ENCODE data around the gene CDX4.
A peak's percentile ranks its signal among the peaks of the same experiment; 100 is the strongest.
"Not testable (repeated sequence)": the region's sequence is repeated elsewhere in the genome, so short reads cannot be mapped to it uniquely, and the experiment has no call there.

The CDX4 gene, protein sequence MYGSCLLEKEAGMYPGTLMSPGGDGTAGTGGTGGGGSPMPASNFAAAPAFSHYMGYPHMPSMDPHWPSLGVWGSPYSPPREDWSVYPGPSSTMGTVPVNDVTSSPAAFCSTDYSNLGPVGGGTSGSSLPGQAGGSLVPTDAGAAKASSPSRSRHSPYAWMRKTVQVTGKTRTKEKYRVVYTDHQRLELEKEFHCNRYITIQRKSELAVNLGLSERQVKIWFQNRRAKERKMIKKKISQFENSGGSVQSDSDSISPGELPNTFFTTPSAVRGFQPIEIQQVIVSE

DNA sequence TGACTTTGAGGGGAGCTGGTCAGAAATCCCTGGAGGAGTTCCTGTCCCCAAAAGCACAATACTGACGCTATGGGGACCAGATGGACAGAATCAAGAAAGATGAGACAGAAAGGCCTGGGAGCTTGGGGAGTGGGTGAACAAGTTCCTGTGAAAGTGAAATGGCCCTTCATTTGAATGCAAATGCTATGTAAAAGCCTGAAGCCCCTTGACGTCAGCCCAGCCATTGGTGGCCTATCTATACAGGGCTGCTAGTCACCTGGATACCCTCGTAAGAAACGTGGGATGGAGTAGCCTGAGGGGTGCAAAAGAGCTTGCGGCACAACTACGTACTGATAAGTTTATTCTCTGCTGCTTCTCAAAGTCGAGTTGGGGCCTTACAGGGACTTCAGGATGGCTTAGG, at the start of gene CDX4:
Gene CDX4 (plus strand): TSS at position 223 of the 400 bp plus-strand sequence. CDS start 201 bp downstream, outside the sequence.
- DNase-seq (ENCODE audit: low spot score) = no peak

DNA sequence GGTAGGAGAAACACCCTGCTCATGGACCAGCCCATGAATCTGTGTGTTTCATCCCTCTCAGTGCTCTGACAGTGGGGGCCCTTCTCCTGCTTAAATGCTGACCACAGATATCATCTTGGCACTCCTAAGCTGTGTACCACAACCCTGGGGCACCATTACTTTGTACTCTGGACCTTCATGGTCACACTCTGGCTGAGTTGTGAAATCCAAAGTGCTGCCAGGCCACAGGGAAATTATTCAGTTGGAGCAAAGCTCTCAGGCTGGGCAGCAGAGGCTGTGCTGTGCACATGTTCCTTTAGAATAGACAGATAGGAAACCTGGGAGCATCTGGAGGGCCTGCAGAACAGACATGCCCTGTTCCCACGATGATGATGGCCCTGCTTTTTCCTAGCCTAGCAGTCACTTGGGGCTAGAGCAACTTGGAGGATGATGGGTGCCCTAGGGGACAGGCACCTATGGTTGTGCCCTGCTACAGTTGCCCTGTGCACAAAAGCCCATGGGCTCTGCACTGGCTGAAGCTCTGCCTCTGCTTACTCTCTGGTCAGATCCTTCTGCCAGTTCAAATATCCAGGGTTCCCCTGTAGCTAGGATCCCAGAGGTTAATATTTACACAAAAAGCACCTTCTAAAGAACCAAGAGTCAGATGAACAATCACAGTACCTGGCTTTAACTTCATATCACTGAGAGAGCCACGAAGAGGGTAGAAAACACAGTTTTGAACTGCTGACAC, 48.5 kb upstream of the CDX4 start:
- DNase-seq (ENCODE audit: low spot score) = no peak

DNA sequence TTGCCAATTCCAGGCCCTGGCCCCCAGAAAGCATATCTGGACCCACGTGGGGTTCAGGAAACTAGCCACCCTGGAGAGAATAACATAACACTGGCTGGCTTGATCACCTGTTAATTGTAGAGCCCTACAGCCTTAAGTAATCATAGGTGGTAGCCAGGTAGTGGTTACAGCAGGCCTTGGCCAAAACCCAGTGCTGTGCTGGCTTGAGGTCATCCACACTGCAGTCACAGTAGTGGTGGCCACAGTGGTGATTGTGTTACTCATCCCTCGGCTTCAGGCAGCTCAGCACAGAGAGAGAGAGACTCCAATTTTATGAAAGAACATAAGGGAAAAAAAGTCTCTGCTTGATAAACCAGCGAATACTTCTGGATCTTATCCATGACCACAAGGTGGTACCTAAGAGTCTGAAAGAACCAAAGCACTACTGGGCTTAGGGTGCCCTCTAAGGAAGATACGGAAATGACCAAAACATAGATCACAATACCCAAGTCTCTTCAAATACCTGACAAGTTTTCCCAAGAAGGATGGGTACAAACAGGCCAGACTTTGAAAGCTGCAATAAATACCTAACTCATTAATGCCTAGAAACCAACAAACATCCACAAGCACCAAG, 46.6 kb upstream of the CDX4 start:
- no peak for DNase-seq (ENCODE audit: low spot score)

DNA sequence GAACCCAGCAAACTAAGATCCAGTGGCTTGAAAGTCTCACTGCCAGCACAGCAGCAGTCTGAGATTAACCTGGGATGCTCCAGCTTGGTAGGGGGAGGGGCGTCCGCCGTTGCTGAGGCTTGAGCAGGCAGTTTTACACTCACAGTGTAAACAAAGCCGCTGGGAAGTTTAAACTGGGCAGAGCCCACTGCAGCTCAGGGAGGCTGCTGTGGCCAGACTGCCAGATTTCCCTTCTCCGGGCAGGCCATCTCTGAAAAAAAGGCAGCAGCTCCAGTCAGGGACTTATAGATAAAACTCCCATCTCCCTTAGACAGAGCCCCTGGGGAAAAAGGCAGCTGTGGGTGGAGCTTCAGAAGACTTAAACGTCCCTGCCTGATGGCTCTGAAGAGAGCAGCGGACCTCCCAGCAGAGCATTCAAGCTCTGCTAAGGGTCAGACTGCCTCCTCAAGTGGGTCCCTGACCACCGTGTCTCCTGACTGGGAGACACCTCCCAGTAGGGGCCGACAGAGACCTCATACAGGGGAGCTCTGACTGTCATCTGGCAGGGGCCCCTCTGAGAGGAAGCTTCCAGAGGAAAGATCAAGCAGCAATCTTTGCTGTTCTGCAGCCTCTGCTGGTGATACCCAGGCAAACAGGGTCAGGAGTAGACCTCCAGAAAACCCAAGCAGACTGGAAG, 45.1 kb upstream of the CDX4 start:
- DNase-seq (ENCODE audit: low spot score) = no peak

DNA sequence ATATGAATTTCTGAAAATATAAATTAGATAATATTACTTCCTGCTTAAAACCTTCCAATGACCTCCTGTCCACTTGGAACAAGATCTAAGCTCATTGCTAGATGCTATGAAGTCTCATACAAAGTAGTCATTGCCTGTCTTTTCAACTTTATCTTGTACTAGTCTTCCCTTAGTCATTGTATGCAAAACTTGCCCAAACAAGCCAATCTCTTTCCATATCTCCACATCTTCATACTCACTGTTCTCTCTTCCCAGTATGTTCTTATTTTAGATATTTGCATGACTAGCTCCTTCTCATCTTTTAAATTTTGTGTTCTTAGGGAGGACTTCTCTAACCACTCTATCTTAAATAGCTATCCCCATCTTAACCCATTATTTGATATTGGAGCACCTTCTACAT, 33.9 kb upstream of the CDX4 start:
- DNase-seq (ENCODE audit: low spot score) = no peak

DNA sequence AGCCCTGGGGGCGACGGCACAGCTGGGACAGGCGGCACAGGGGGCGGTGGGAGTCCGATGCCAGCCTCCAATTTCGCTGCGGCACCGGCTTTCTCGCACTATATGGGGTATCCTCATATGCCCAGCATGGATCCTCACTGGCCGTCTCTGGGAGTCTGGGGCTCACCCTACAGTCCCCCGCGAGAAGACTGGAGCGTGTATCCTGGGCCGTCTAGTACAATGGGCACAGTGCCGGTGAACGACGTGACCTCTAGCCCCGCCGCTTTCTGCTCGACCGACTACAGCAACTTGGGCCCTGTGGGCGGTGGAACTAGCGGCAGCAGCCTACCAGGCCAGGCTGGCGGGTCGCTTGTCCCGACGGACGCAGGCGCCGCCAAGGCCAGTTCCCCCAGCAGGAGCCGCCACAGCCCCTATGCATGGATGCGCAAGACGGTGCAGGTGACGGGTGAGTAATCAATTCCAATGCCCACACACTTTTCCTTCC, 500 bp downstream of the CDX4 start:
- DNase-seq (ENCODE audit: low spot score) = no peak

DNA sequence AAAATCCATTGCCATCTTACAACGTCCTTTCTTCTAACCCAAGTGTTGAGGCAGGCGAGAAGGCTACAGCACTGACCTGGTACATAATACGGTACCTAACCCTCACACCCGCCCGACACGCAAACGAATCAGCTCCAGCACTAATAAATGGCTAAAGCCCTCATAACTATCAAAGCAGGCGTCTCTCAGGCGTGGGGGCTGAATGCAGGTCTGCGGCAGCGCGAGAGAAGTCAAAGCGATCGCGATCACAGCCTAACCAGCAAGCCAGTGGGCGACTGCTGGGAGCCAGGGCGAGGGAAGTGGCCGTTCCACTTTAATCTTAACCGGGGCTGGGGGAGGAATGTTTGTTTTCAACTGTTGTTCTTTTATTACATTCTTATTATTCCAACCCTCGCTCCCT, 1.5 kb downstream of the CDX4 start:
- no peak for DNase-seq (ENCODE audit: low spot score)

DNA sequence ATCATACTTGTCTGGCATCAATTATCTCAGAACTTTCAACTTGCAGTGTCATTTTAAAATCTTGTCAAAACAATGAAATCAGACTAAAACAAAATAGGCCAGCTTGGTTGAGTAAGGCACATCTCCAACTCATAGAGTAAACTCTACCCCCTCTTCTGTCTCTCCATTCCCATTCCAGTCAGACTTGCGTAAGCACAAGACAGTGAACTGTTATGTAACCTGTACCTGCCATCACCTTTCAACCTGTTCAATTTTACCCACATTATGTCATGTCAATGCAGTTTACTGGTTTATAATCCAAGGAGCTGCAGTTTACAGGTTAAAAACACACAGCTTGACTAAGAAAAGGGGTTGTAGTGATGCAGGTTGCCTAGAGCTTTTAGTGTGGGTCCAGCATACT, 8.3 kb downstream of the CDX4 start:
- DNase-seq (ENCODE audit: low spot score) = no peak

DNA sequence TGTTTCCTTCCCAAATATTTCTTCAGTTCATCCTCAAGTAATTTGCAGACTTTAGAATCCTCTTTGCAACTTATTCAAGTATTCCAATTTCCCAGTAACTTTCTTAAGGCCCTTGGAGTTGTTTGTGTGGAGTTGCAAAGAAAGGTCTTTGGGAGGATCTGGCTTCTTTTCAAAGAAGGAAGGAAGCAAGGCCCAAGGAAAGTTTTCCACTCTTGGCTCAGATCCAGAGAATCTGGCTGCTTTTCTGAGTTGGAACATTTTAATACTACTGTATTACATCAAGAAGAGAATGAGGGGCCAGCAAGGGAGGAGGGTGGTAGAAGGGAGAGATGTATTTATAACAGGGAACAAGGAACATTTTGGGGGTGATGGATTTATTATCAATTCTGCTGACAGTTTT, 10.5 kb downstream of the CDX4 start:
- DNase-seq (ENCODE audit: low spot score) = no peak

DNA sequence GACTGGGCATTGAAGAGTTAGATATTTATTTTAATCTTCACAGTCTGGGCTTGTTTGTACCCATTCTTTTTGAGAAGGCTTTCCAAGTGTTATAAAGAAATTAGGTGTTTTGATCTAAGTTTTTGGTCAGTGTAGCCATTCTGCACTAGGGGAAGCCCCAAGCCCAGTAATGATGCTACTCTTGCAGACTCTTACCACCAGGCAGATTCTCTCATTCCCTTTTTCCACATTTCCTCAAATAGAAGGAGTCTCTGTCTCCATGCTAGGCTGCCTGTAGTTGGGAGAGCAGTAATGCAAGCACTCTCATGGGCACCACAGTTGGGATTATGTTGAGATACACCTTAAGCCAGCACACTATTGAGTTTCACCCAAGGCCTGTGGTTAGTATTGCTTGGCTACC, 21.5 kb downstream of the CDX4 start:
- no peak for DNase-seq (ENCODE audit: low spot score)

DNA sequence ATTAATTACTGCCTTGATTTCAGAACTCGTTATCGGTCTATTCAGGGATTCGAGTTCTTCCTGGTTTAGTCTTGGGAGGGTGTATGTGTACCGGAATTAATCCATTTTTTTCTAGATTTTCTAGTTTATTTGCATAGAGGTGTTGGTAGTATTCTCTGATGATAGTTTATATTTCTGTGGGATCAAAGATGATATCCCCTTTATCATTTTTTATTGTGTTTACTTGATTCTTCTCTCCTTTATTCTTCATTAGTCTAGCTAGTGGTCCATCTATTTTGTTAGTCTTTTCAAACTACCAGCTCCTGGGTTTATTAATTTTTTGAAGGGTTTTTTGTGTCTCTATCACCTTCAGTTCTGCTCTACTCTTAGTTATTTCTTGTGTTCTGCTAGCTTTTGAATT, 32.1 kb downstream of the CDX4 start:
- peak; percentile 0 for DNase-seq (ENCODE audit: low spot score)

DNA sequence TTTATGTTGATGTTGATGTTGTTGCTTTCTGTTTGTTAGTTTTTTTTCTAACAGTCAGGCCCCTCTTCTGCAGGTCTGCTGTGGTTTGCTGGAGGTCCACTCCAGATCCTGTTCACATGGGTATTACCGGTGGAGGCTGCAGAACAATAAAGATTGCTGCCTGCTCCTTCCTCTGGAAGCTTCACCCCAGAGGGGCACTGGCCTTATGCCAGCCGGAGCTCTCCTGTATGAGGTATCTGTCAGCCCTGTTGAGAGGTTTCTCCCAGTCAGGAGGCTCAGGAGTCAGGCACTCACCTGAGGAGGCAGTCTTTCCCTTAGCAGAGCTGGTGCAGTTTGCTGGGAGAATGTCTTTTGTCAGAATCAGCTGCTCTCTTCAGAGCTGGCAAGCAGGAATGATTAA, 34.7 kb downstream of the CDX4 start:
- DNase-seq (ENCODE audit: low spot score) = no peak

DNA sequence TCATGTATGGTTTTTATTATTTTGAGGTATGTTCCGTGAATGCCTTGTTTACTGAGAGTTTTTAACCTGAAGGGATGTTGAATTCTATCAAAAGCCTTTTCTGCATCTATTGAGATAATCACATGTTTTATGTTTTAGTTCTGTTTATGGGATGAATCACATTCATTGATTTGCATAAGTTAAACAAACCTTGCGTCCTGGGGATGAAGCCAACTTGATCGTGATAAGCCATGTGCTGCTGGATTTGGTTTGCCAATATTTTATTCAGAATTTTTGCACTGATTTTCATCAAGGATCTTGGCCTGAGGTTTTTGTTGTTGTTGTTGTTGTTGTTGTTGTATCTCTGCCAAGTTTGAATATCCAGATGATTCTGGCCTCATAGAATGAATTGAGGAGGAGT, 43.8 kb downstream of the CDX4 start:
- DNase-seq (ENCODE audit: low spot score) = no peak

DNA sequence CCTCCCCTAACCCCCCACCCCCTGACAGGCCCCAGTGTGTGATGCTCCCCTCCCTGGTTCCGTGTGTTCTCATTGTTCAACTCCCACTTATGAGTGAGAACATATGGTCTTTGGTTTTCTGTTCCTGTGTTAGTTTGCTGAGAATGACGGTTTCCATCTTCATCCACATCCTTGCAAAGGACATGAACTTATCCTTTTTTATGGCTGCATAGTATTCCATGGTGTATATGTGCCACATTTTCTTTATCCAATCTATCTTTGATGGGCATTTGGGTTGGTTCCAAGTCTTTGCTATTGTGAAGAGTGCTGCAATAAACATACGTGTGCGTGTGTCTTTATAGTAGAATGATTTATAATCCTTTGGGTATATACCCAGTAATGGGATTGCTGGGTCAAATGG, 45.3 kb downstream of the CDX4 start:
- DNase-seq (ENCODE audit: low spot score) = not testable (repeated sequence)

Measured in putamen (tissue), 1 donor.